Measurements from ENCODE around the gene RRP1.

The RRP1 gene, protein sequence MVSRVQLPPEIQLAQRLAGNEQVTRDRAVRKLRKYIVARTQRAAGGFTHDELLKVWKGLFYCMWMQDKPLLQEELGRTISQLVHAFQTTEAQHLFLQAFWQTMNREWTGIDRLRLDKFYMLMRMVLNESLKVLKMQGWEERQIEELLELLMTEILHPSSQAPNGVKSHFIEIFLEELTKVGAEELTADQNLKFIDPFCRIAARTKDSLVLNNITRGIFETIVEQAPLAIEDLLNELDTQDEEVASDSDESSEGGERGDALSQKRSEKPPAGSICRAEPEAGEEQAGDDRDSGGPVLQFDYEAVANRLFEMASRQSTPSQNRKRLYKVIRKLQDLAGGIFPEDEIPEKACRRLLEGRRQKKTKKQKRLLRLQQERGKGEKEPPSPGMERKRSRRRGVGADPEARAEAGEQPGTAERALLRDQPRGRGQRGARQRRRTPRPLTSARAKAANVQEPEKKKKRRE

DNA sequence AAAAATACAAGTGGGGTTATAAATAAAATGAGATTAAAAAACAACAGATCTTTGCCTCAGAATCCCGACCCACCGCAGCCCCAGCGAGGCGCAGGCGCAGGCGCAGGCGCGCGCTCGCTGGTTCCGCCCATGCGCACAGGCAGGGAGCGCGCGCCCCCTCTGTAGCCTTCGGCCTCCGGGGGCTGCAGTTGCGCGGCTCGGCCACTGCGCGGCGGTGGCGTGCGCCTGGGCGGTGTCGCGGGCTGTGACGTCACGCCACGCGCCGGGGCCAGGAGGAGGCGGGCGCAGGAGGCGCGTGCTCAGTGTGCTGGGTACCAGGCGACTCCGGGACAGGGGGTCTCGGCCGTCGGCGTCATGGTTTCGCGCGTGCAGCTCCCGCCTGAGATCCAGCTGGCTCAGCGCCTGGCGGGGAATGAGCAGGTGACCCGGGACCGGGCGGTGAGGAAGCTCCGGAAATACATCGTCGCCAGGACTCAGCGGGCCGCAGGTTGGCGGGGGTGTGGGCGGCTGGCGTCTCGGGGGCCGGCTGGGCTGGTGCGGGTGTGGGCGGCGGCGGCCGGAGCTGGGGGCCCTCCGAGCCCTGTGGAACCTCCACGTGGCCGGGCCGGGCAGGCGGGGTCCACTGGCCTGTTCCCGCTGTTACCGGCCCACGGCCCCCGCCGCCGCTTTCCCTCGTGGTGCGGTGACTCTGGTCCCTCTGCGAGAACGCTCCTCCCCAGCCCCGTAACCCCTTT is at the start of gene RRP1:
Gene RRP1, plus strand, starts transcription at position 302 of the 734 bp plus-strand sequence. Its CDS starts 53 bp downstream, at position 355.
- peak; percentile 78 to 91 for DNase-seq

- DNase-seq, result no peak
Measured at GRCh38 chr21:43739621-43740435, 49.5 kb upstream of the RRP1 start.

- no peak for DNase-seq
Measured at GRCh38 chr21:43740497-43741156, 48.8 kb upstream of the RRP1 start.

GRCh38 chr21:43741423-43742096 is 47.8 kb upstream of the RRP1 start:
- no peak for DNase-seq

- DNase-seq, result no peak
Measured at GRCh38 chr21:43743947-43744346, 45.4 kb upstream of the RRP1 start.

- no peak for DNase-seq
Measured at GRCh38 chr21:43744725-43745124, 44.7 kb upstream of the RRP1 start.

GRCh38 chr21:43745772-43746517 is 43.4 kb upstream of the RRP1 start:
- no peak for DNase-seq

DNA sequence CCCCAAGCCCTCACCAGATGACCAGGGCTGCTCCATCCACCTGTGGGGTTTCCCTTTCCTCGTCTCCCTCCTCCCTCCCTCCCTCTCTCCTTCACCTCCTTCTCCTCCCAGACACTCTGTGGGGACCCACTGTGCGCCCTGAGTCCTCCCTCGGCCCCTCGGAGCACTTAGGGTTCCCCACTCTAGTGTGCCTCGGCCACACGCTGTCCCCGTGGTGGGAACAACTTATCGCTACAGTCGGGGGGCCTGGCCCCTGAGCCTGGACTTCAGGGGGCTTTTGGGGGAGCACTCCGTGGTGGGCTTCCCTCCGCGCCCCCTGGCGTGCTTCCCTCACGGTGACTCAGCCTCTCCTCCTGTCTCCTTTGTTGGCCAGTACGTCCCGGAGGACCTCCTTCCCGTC is 40.8 kb upstream of the RRP1 start:
- no peak for DNase-seq

DNA sequence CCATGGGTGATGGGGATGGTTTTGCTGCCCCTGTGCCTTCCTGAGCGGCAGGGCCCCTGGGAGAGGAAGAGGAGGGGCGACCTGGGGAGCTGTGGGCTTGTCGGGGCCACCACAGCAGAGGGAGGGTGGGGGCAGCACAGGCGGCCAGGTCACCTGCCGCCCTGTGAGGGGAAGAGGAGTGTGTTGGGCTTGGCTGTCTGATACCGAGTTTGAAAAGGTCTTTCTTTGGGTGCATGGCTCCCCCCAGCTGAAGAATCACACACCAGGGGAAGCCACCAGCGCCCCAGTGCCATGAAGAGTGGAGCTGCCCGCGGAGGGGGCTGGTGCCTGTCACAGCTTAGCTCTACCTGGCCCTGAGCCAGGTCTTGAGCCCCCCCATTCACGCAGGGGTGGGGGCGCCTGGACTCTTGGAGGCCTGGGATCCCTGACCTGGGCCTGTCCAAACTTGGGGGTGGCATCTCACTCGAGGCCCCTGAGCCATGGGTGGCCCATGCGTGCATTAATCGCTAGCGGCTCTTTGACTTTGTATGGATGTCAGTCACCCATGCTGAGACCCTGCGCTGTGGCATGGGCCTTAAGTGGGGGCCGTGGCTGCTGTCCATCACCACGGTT is 39.6 kb upstream of the RRP1 start:
- no peak for DNase-seq

DNA sequence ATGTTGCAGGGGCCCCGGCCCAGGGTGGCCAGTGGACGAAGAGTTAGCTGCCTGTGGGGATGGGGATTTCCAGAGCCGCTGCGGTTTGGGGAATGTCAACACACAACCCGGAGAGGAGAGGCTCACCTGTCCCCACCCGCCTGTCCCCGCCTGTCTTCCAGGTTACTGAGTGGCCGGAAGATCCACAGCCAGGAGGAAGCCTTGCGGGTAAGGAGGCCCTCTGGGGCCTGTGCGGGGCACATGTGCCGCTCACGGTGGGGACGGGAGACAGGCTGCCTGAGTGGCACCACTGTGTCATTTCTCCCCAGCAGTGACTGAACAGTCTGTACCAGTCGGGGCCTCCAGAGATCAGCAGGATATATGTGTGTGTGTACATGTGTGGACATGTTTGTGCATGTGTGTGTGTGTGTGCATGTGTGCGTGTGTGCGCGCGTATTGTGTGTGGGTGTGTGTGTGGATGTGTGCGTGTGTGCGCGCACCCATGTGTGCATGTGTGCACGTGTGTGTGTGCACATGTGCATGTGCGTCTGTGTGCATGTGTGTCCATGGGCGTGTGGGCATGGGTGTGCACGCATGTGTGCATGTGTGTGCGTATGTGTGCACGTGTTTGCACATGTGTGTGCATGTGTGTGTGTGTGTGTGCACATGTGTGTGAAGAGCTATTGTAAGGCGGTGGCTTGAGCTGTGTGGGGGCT is 38.9 kb upstream of the RRP1 start:
- DNase-seq, result no peak

- no peak for DNase-seq
Measured at GRCh38 chr21:43751955-43752591, 37.3 kb upstream of the RRP1 start.

DNA sequence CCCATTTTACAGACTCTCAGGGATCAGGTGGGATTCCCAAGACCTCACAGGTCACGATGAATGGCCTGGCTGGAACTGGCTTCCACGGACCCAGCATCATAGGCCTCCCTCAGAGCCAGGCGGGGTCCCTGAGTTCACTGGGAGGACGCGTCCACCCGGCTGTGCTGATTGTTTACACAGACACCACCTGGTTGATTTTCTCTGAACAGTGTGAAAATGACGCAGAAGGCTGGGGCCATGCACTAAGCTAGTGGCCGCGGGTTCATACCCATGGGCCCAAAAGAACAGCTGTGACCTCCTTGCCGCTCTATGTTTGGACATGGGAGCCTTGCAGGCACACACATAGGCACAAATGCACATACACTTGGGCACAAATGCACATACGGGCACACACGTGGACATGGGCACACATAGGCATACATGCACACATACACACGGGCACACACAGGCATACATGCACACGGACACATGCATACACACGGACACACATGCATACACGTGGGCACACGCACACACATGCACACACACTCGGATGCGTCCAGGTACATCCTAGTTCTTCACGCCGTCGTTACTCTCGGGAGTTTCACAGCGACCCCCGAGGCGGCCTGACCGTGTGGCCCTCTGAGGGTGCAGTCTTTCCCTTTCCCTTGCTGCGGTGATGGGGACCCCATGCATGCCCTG is 36.5 kb upstream of the RRP1 start:
- DNase-seq, result no peak

GRCh38 chr21:43753439-43753799 is 36.0 kb upstream of the RRP1 start:
- no peak for DNase-seq

- peak in 1 of 2 experiments; percentile 31 for DNase-seq
Measured at GRCh38 chr21:43754948-43755781, 34.2 kb upstream of the RRP1 start.

- no peak for DNase-seq
Measured at GRCh38 chr21:43755820-43756594, 33.4 kb upstream of the RRP1 start.

DNA sequence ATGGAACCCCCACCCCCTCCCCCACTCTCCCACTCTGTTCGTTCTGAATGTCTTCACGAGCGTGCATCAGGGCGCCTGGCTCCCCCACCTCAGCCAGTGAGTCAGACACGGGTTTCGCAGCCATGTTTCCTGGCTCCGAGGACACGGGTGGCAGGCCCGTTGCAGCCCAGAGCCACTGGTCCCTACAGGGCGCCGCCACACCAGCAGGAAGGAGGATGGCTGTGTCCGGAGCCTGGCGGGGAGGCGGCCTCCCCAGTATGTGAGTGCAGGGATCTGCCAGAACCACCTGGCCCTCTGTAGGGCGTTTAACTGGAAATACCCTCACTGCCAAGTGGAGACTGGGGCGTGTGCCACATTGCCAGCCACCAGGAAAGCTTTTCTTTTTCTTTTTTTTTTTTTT is 31.8 kb upstream of the RRP1 start:
- DNase-seq, result no peak

DNA sequence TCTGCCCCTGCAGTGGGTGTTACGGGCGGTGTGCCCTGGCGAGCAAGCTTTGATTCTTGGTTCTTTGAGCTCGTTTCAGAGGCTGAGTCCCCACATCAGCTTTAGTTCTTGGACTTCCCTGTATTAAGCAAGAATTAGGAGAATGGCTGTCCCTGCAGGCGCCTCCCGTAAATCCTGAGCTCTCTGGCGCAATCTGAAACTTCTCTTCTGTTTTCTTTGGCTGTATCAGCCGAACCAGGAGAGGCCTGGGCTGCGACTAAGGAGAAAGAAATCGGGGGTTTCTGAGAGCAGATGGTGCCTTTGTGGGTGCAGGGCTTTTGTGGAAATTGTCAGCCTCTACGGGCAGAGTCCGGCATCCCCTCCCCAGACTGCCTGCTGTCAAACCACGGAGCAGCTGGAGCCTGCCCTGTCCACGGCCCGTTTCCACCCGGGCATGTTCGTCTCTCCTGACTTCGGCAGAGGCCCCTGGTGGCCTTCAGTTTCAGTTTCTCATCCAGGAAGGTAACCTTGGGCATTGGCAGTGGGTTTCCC is 31.2 kb upstream of the RRP1 start:
- DNase-seq, result no peak

Data from NCI-H524 (cell line).